Psoas muscle (tissue), 8 donors: ENCODE measurements around the gene TRAF3. TPM values are rescaled to one million over a fixed set of nuclear protein-coding genes. Genes with fewer than 3 reads are reported as not detected.

Experiments
- ATAC-seq, 4 donors: fragments of 200-7000 bp; cut with Tn5 transposase; one replicate each; pipeline ENCODE4 v1.9.1; 2020; ENCODE audit warnings: moderate library complexity in 3 of 4, mild to moderate bottlenecking in 2 of 4
- DNase-seq, 2 donors: peaks; one replicate each; pipeline ENCODE4 v3.0.0-alpha.2; 2020
- H3K27ac ChIP-seq: fragments of 200-600 bp; one replicate; pipeline ENCODE4 v1.8.0; 2022
- H3K27me3 ChIP-seq, 3 donors: fragments of 200-600 bp in 1 of 3; one replicate each; pipeline versions ENCODE4 v1.6.1 to v1.8.0; 2013 to 2022; ENCODE audit warnings: low read length in 2 of 3, mild to moderate bottlenecking in 2 of 3, moderate library complexity in 1 of 3; ENCODE audit not compliant: insufficient read depth in 3 of 3
- H3K36me3 ChIP-seq, 2 donors: fragments of 200-600 bp in 1 of 2; one replicate each; pipeline versions ENCODE4 v1.6.1 to v1.8.0; 2013 to 2022; ENCODE audit warnings: low read depth in 1 of 2, mild to moderate bottlenecking in 1 of 2, moderate library complexity in 1 of 2; ENCODE audit not compliant: insufficient read depth in 1 of 2
- H3K4me1 ChIP-seq: fragments of 200-600 bp; one replicate; pipeline ENCODE4 v1.8.0; 2022
- H3K4me3 ChIP-seq: fragments of 200-600 bp; one replicate; pipeline ENCODE4 v1.8.0; 2022; ENCODE audit warnings: mild to moderate bottlenecking
- H3K9me3 ChIP-seq: fragments of 200-600 bp; one replicate; pipeline ENCODE4 v1.8.0; 2022
- WGBS, 3 donors: extraction: QIAGEN DNeasy Blood & Tissue Kit; methylation state at CpG; one replicate each; pipeline versions ENCODE4 v1.1.6 to v1.1.7; 2013; 5-methylcytosine and 5-hydroxymethylcytosine counted together
- intact Hi-C, 2 donors: fragments of 100-400 bp; cut with DNase I; formaldehyde crosslinking; loops; one replicate each; pipeline versions ENCODE4 v1.11.0 to v1.14.2; 2022
- polyA plus RNA-seq, 3 donors: library from polyadenylated mRNA; stranded (reverse); fragments of 200-250 nt; gene quantifications; one replicate each; pipeline ENCODE4 v1.2.3, GENCODE V29; 2013
- total RNA-seq, 4 donors: library from RNA; stranded (reverse); fragmentation: NEBNext Ultra II Directional in 2 of 4; extraction: Animal tissue kit (Norgen Biotek cat#: 25700) in 2 of 4; gene quantifications; one replicate each; pipeline versions ENCODE4 v1.2.1 to v1.2.4, GENCODE V29; 2021 to 2023
- TF ChIP-seq, protein P1 (sequence below): fragments of 200-600 bp; IDR thresholded peaks from one replicate; pipeline ENCODE4 v1.8.0; 2022; ENCODE audit warnings: antibody characterized with exemption
- donor health status: healthy with polysubstance abuse.
- donor health status: DM: no; HTN: no; CAD: no; lungs with moderate emphysema.
- donor health status: Bipolar disorder and iron deficiency.
- donor health status: healthy.
- donor health status: DM: yes; HTN: yes; CAD: no.
- donor health status: DM: no; HTN: no; CAD: no.
- donor health status: DM: no; HTN: no; CAD: no.
- donor health status: DM: yes; HTN: yes; CAD: no.

Gene TRAF3
- total and polyA plus RNA-seq, 7 donors = 3.3 to 16.3 (median 8.1) TPM

DNA sequence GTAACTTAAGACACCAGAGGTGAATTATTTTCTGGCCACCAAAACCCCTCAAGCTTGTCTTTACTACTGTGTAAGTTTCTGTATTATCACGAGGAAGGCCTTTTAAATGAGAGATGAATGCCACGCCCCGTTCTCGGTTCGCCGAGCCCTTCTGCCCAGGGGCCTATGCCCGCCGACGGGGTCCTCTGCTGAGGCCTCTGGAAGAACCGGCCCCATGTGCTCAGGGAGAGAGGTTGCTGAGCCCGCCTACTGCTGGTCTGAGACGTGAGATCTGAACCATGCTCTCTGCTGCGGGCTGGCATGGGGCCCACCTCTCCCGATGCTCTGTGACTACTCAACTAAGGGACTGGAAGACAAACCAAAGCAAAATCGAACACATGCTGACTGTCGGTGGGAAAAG lies 166.2 kb downstream of the TRAF3 start:
- Histone ChIP-seq H3K27me3 (no peaks in the 10 kb centered on the region), H3K4me3 (no peak overlapping the region), H3K36me3 (peaks cover 13 to 94% of the 10 kb centered on the region in 2 donors), H3K4me1 (no peaks in the 10 kb centered on the region), H3K9me3 (no peaks in the 10 kb centered on the region), H3K27ac (no peak overlapping the region)
- intact Hi-C loops = no loop called here
- WGBS, 3 donors = 90 to 91% (median 90%) methylated on average over 16 of the region's 16 CpGs
- DNase-seq (no peak), ATAC-seq (no peak)
- TF ChIP-seq, protein P1, sequence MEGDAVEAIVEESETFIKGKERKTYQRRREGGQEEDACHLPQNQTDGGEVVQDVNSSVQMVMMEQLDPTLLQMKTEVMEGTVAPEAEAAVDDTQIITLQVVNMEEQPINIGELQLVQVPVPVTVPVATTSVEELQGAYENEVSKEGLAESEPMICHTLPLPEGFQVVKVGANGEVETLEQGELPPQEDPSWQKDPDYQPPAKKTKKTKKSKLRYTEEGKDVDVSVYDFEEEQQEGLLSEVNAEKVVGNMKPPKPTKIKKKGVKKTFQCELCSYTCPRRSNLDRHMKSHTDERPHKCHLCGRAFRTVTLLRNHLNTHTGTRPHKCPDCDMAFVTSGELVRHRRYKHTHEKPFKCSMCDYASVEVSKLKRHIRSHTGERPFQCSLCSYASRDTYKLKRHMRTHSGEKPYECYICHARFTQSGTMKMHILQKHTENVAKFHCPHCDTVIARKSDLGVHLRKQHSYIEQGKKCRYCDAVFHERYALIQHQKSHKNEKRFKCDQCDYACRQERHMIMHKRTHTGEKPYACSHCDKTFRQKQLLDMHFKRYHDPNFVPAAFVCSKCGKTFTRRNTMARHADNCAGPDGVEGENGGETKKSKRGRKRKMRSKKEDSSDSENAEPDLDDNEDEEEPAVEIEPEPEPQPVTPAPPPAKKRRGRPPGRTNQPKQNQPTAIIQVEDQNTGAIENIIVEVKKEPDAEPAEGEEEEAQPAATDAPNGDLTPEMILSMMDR = no peak

DNA sequence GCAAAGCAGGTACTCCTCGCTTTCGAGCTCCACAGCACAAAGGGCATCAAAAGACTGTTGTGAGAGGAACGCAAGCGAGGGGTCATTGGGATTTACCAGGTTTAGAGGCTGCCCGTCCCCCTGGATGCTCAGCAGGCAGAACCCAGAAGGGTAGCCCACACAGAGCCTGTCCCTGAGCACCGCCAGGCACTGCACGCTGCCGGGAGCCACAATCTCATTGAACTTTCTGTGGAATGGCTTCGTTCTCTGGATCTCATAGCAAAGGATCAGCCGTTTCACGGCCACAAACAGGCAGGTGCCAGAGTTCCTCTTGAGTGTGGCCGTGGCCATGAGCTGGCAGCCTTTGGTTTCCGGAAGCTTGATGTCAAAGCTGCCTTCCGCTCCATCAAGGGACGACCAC lies 166.7 kb downstream of the TRAF3 start:
- WGBS, 3 donors = 88 to 94% (median 93%) methylated on average over 15 of the region's 15 CpGs
- intact Hi-C loops = no loop called here
- Histone ChIP-seq H3K27me3 (no peaks in the 10 kb centered on the region), H3K36me3 (peaks cover 13 to 93% of the 10 kb centered on the region in 2 donors), H3K27ac (no peak overlapping the region), H3K4me3 (no peak overlapping the region), H3K4me1 (peaks cover 3% of the 10 kb centered on the region), H3K9me3 (no peaks in the 10 kb centered on the region)
- TF ChIP-seq, protein P1 = no peak
- ATAC-seq (no peak), DNase-seq (no peak)

DNA sequence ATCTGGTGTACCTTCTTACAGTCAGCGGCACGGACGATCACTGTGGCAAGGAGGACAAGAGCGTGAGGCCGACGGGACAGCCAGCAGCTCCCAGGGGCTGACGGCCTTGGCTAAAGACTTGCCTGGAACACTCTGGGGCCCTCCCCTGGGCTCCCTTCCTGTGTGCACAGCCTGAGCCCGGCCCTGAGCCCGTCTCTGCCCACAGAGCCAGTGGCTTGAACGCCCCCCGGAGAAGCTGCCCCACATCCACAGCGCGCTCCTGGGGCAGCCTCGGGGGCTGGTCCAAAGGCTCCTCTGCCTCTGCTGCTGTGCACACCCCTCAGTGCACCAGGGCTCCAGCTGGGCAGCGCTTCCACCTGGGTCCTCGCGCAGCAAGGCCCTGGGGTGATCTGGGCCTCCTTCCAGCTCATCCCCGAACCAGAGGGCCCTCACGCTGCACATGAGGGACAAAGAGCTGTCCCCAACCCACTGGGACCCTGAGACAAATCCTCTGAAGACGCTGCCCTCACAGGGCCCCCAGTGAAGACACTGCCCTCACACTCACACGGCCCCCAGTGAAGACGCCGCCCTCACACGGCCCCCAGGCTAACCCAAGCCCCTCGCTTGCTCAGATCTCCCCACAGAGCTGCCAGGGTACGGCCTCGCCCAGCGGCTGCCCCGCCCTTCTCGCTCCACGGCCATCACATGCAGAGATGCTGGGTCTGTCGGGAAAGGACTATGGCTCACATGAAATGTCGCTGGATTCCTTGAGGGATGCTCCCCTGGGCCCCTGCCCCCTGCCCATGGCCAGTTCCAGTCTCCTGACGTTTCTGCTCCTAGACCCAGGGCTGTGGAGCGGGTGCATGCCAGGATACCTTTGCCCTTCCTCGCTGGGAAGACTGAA lies 167.4 kb downstream of the TRAF3 start:
- Histone ChIP-seq H3K36me3 (peaks cover 11 to 93% of the 10 kb centered on the region in 2 donors), H3K27ac (no peak overlapping the region), H3K27me3 (no peaks in the 10 kb centered on the region), H3K4me1 (peaks cover 9% of the 10 kb centered on the region), H3K9me3 (no peaks in the 10 kb centered on the region), H3K4me3 (no peak overlapping the region)
- DNase-seq (no peak), ATAC-seq (no peak)
- intact Hi-C loops = no loop called here
- WGBS, 3 donors = 92 to 94% (median 92%) methylated on average over 35 to 36 of the region's 36 CpGs
- TF ChIP-seq, protein P1 = no peak

DNA sequence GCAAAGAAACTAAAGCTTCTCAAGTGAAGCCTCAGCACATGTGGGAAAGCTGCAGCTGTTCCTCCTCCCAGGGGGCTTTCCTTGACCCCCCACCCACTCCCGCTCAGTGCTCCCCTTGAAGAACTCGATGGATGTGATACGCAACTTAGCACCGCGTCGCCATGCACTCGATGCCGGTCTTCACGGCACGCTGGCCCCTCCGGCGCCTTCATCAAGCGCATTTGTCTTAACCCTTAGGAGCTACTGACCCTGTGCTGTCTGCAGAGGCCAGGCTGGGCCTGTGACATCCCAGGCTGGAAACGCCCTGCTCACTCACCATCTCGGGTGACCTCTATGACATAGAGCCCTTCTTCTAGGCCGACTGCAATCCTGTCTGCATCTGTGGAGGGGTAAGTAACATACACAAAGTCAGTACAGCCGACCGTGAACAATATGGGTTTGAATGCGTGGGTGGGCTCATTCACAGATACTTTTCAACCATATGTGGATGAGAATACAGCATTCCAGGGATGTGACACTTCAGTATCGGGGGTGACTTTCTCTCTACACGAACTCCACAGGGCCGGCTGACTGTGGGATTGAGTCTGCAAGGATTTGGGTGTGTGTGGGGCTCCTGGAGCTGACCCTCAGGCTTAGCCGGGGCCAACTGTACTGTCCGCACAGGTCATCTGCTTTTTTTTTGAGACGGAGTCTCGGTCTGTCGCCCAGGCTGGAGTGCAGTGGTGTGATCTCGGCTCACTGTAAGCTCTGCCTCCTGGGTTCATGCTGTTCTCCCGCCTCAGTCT lies 168.3 kb downstream of the TRAF3 start:
- no peak for DNase-seq
- Histone ChIP-seq H3K27me3 (no peaks in the 10 kb centered on the region), H3K36me3 (peaks cover 11 to 93% of the 10 kb centered on the region in 2 donors), H3K9me3 (no peaks in the 10 kb centered on the region), H3K4me3 (no peak overlapping the region), H3K27ac (no peak overlapping the region), H3K4me1 (peaks cover 17% of the 10 kb centered on the region)
- TF ChIP-seq, protein P1 = no peak
- intact Hi-C loops = no loop called here
- WGBS, 3 donors = 83 to 85% (median 83%) methylated on average over 29 of the region's 29 CpGs
- no peak for ATAC-seq
